ENCODE data around the gene SRP14.
A peak's percentile ranks its signal among the peaks of the same experiment; 100 is the strongest.

SRP14 gene

DNA sequence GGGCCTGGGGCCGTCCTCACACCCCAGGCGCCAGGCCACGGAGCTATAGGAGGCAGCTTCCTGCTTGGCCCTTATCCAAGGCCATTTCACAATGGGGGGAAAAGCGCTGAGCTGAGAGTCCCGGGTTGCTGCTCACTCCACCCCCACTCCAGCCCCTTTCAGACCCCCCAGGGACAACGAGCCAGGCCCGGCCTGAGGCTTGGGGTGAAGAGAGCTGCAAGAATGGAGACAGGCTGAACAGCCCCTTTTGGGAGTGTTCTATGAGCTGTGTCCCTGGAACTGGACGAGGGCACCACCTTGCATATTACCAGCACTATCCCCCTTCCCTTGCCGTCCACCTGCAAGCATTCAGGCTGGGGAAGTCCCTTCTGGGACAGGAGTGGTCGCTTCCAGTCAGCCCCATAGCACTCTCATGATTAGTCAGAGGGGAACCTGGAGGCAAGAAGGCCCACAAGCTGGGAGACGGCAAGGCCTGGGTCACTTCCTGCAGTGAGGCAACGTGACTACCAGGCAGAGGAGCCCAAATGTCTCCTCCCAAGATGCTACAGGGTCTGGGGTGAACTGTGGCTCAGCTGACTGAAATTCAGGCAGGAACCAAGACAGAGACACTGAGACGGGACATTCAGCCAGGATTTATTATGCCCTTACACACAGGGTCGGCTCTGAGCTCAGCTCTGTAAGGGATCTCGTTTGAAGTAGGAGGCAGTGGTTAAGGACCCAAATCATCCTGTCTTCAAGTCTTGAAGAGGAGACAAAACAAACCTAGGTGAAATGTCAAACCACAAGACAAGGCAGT lies 8.6 kb upstream of the SRP14 start:
- no peaks in the 10 kb centered on the region for H3K27me3 ChIP-seq (ENCODE audit: control insufficient read depth, insufficient read depth, low read length)
- H3K36me3 ChIP-seq (ENCODE audit: control insufficient read depth, insufficient read depth, low read length), result no peaks in the 10 kb centered on the region
- H3K4me3 ChIP-seq (ENCODE audit: low read depth, low read length), result no peak overlapping the region
- H3K27ac ChIP-seq (ENCODE audit: low read depth, low read length), result no peak overlapping the region
- H3K4me1 ChIP-seq (ENCODE audit: control insufficient read depth, insufficient read depth, low read length), result peaks cover 32% of the 10 kb centered on the region
- H3K9ac ChIP-seq (ENCODE audit: low read depth, low read length), result no peak overlapping the region
- no peaks in the 10 kb centered on the region for H3K9me3 ChIP-seq (ENCODE audit: control insufficient read depth, insufficient read depth, low read length)

DNA sequence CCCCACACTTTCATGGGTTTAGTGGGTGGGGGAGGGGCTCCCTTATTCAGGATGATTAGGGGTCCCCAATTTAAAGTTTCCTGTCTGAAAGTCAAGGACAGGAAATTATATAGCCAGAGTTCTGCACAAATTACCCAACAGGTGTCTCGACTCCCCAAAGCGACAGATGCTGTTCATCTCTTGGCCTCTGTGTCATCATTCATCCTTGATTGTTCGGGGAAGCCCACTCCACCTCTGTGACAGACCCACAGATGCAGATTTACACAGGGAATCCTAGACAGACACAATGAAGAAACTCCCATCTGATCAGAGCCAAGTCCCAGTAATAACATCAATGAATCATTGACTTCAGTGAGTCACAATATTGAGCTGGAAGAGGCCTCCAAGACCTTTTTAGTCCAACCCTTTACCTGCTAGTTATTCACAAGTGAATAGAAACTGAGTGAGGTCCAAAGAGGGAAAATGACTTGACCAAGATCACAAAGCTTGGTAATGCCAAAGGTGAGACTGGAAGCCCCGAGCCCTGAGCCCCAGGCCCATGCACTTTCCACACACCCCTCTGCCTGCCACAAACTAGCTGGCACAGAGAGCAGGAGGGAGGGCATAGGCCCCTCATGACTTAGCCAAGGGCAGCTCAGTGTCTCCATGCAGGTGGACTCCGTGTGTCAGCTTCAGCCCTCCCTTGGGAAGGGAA lies 7.9 kb upstream of the SRP14 start:
- Histone ChIP-seq H3K9ac (ENCODE audit: low read depth, low read length) (no peak overlapping the region), H3K27me3 (ENCODE audit: control insufficient read depth, insufficient read depth, low read length) (no peaks in the 10 kb centered on the region), H3K4me3 (ENCODE audit: low read depth, low read length) (no peak overlapping the region), H3K36me3 (ENCODE audit: control insufficient read depth, insufficient read depth, low read length) (no peaks in the 10 kb centered on the region), H3K4me1 (ENCODE audit: control insufficient read depth, insufficient read depth, low read length) (peaks cover 32% of the 10 kb centered on the region), H3K9me3 (ENCODE audit: control insufficient read depth, insufficient read depth, low read length) (no peaks in the 10 kb centered on the region), H3K27ac (ENCODE audit: low read depth, low read length) (no peak overlapping the region)

DNA sequence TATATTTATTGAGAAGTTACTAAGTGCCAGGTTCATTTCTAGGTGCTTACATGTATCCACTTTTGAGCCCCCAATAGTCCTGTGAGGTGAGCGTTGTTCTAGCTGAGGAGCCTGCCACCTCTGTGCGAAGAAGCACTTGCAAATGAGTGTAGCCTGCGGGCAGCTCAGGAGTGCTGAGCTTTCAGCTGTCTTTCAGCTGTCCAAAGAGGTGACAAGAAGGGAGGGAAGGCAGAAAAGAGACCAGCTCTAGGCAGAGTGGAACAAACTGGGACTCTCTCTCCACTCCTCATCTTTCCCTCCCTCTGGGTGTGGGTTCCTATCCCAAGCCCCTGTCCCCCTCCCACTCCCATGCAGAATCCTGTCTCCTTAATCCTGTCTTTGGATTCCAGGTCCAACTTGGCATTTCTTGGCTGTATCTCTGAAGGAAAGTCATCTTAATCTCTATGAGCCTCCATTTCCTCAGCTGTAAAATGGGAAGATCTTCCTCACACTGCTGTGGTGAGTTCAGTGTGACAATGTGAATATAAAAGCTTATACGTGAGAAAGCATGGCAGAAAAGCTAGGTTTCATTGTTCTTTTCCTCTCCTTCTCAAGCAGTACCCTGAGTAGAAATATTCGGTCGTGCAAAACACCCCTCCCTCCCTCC lies 6.7 kb upstream of the SRP14 start:
- Histone ChIP-seq H3K9ac (ENCODE audit: low read depth, low read length) (no peak overlapping the region), H3K4me1 (ENCODE audit: control insufficient read depth, insufficient read depth, low read length) (peaks cover 23% of the 10 kb centered on the region), H3K9me3 (ENCODE audit: control insufficient read depth, insufficient read depth, low read length) (no peaks in the 10 kb centered on the region), H3K4me3 (ENCODE audit: low read depth, low read length) (peak overlapping the region; percentile 38), H3K36me3 (ENCODE audit: control insufficient read depth, insufficient read depth, low read length) (no peaks in the 10 kb centered on the region), H3K27me3 (ENCODE audit: control insufficient read depth, insufficient read depth, low read length) (no peaks in the 10 kb centered on the region), H3K27ac (ENCODE audit: low read depth, low read length) (no peak overlapping the region)

DNA sequence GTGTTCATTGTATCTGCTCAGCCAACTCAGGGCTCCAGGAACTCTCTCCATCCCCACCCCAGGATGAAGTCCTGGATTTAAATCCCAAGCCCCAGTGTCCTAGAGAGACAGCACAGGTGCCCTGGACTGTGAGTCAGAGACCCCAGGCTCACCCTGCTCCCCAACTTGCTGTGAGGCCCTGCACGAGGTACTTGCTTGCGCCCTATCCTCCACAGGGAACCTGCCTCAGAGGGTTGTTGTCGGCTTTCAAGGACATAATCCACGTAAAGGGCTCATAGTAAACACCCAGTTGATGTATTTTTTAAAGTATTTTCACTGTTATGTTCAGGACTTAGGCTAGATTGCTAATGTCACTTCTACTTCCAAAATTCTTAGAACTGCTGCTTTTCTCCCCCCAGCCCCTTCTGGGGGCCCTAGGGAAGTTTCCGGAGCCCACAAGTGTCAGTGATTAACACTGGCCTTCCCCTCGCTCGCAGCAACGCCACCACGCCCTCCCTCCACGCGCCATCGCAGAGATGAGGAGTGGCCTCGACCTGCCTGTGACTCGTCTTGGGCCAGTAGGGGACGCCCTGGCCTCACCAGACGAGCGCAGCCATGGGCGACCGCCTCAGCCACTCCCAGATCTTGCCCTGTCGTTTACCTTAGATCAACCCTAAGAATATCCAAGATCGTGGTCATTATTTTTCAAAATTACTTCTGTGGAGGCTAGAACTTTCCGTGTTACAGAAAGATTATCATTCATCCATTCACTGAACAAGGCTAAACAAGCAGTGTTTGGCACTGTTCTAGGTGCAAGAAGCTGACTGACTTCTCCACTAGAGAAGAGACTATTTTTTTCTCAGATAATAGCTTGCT lies 6.0 kb upstream of the SRP14 start:
- Histone ChIP-seq H3K4me3 (ENCODE audit: low read depth, low read length) (peak overlapping the region; percentile 41), H3K4me1 (ENCODE audit: control insufficient read depth, insufficient read depth, low read length) (peaks cover 23% of the 10 kb centered on the region), H3K9ac (ENCODE audit: low read depth, low read length) (no peak overlapping the region), H3K27me3 (ENCODE audit: control insufficient read depth, insufficient read depth, low read length) (no peaks in the 10 kb centered on the region), H3K36me3 (ENCODE audit: control insufficient read depth, insufficient read depth, low read length) (no peaks in the 10 kb centered on the region), H3K27ac (ENCODE audit: low read depth, low read length) (no peak overlapping the region), H3K9me3 (ENCODE audit: control insufficient read depth, insufficient read depth, low read length) (no peaks in the 10 kb centered on the region)

DNA sequence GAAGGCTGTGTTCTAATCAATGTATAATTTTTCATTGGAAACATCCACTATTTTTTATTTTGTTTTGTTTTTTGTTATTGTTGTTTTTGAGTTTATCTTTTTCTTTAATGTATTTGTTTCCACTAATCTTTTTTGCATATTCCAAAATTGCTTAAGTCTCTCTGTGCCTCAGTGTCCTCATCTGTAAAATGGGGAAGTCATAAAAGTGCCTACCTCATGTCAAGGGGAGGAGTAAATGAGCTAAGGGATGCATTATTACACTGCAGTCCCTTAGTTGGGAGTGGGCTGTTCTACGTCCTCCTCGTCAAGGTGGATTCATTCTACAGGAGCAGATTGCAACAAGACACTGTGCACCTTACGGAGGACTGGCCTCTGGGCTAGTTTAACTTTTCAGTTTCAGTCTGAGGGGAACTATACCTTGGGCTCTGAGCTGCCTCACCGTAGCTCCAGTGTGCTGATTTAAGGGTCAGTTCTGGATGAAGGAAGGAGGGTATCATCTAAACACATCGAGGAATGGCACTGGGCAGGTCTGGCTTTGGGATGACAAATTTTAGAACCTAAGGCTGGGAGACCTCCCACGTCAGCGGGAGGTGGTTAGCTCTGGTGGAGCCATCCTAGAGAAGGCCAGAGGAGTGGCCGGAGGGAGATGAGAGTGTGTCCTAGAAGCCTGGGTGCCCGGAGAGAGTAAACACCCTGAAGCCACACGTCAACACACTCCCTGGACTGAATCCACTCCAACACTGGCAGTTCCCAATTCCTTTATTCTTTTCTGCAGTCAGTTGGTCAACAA lies 5.1 kb upstream of the SRP14 start:
- H3K27ac ChIP-seq (ENCODE audit: low read depth, low read length), result no peak overlapping the region
- peaks cover 26% of the 10 kb centered on the region for H3K4me1 ChIP-seq (ENCODE audit: control insufficient read depth, insufficient read depth, low read length)
- H3K9ac ChIP-seq (ENCODE audit: low read depth, low read length), result no peak overlapping the region

DNA sequence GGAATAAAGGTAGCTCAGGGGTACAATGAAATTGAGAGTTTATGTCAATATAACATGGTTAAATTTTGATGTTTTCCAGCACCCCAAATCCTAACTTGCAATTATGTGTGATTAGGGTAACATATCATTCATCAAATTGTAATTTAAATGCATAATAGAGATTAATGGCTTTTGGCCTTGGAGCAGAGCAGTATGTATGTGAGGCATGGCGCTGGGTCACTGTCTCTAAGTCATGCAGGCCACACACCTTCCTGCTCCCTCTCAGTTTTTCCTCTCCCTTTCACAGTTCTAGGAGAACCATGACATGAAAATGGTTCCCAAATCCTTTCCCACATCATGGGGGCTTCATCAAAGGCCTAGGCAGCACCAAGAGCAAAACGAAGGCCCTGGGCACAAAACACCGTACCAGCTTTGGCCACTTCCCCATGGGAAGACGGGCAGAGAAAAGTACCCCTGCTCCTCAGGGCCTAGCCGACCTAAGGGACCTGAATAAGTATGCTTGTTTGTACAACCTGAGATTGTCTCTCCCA lies 3.9 kb upstream of the SRP14 start:
- H3K9me3 ChIP-seq (ENCODE audit: control insufficient read depth, insufficient read depth, low read length), result no peaks in the 10 kb centered on the region
- H3K27ac ChIP-seq (ENCODE audit: low read depth, low read length), result no peak overlapping the region
- no peaks in the 10 kb centered on the region for H3K27me3 ChIP-seq (ENCODE audit: control insufficient read depth, insufficient read depth, low read length)
- H3K4me3 ChIP-seq (ENCODE audit: low read depth, low read length), result no peak overlapping the region
- H3K4me1 ChIP-seq (ENCODE audit: control insufficient read depth, insufficient read depth, low read length), result peaks cover 27% of the 10 kb centered on the region
- H3K36me3 ChIP-seq (ENCODE audit: control insufficient read depth, insufficient read depth, low read length), result 0 out of 2 replicates have a peak, but pooled peaks cover 1% of the 10 kb centered on the region
- H3K9ac ChIP-seq (ENCODE audit: low read depth, low read length), result no peak overlapping the region

More for the DNA sequence above, 5.1 kb upstream of the SRP14 start:
- Histone ChIP-seq H3K27me3 (ENCODE audit: control insufficient read depth, insufficient read depth, low read length) (no peaks in the 10 kb centered on the region), H3K9me3 (ENCODE audit: control insufficient read depth, insufficient read depth, low read length) (no peaks in the 10 kb centered on the region), H3K4me3 (ENCODE audit: low read depth, low read length) (no peak overlapping the region), H3K36me3 (ENCODE audit: control insufficient read depth, insufficient read depth, low read length) (no peaks in the 10 kb centered on the region)

DNA sequence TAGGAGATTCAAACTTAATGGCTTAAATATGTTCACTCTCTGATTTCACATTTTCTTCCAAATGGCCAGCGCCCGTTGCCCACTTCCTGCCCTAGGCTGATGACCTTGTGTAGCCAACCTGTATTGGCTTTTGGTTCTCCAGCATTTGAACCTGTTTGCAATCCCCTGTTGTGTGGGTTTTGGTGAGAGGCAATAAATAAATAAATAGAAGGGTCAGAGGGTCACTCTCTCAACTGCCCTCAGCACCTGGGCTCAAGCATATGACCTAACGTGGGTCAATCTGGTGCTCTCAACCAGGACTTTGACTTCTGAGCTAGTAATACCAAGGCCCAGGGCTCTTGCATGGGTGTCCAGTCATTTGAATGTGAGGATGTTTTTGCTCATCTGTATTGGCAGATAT lies 1.8 kb upstream of the SRP14 start:
- H3K36me3 ChIP-seq (ENCODE audit: control insufficient read depth, insufficient read depth, low read length), result peaks cover 22% of the 10 kb centered on the region
- no peaks in the 10 kb centered on the region for H3K9me3 ChIP-seq (ENCODE audit: control insufficient read depth, insufficient read depth, low read length)
- no peak overlapping the region for H3K27ac ChIP-seq (ENCODE audit: low read depth, low read length)
- peaks cover 20% of the 10 kb centered on the region for H3K4me1 ChIP-seq (ENCODE audit: control insufficient read depth, insufficient read depth, low read length)
- H3K4me3 ChIP-seq (ENCODE audit: low read depth, low read length), result no peak overlapping the region
- no peak overlapping the region for H3K9ac ChIP-seq (ENCODE audit: low read depth, low read length)
- H3K27me3 ChIP-seq (ENCODE audit: control insufficient read depth, insufficient read depth, low read length), result no peaks in the 10 kb centered on the region

DNA sequence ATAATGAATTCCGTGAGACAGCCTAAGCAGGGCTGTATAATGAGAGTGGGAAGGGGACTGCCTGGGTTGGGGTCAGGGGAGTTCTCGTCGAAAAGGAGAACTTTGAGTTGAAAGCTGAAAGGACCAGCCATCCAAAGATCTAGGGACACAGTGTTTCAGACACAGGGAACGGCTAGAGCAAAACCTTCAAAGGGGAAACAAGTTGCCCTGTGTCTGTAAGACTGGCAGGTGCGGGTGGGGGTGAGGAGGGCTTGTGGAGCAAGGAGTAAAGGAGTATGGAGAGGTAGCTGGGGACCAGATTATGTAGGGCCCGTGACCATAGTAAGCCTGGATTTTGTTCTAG lies 1.3 kb upstream of the SRP14 start:
- peaks cover 15% of the 10 kb centered on the region for H3K4me1 ChIP-seq (ENCODE audit: control insufficient read depth, insufficient read depth, low read length)
- peaks cover 27% of the 10 kb centered on the region for H3K36me3 ChIP-seq (ENCODE audit: control insufficient read depth, insufficient read depth, low read length)
- no peaks in the 10 kb centered on the region for H3K9me3 ChIP-seq (ENCODE audit: control insufficient read depth, insufficient read depth, low read length)
- no peak overlapping the region for H3K4me3 ChIP-seq (ENCODE audit: low read depth, low read length)
- no peaks in the 10 kb centered on the region for H3K27me3 ChIP-seq (ENCODE audit: control insufficient read depth, insufficient read depth, low read length)
- no peak overlapping the region for H3K9ac ChIP-seq (ENCODE audit: low read depth, low read length)
- no peak overlapping the region for H3K27ac ChIP-seq (ENCODE audit: low read depth, low read length)

DNA sequence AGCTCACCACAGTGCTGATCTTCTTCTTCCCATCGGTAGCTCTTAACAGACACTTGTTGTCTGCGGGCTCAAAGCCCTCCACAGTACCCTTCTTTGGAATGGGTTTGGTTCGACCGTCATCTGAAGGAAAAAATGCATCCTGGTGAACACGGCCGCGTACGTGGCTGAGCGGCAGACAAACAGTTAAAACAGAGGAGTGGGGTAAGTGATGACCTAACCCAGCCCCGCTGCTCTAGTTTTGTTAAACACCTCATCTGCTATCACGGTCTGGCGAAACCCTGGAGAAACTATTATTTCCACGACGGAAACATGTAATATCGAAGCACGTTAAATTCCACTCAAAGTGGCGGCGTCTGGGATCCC lies 725 bp downstream of the SRP14 start:
- Histone ChIP-seq H3K9me3 (ENCODE audit: control insufficient read depth, insufficient read depth, low read length) (no peaks in the 10 kb centered on the region), H3K4me1 (ENCODE audit: control insufficient read depth, insufficient read depth, low read length) (peaks cover 8% of the 10 kb centered on the region), H3K4me3 (ENCODE audit: low read depth, low read length) (peak overlapping the region; percentile 99), H3K27me3 (ENCODE audit: control insufficient read depth, insufficient read depth, low read length) (no peaks in the 10 kb centered on the region), H3K27ac (ENCODE audit: low read depth, low read length) (peak overlapping the region; percentile 94), H3K9ac (ENCODE audit: low read depth, low read length) (peak overlapping the region; percentile 92), H3K36me3 (ENCODE audit: control insufficient read depth, insufficient read depth, low read length) (peaks cover 46% of the 10 kb centered on the region)

DNA sequence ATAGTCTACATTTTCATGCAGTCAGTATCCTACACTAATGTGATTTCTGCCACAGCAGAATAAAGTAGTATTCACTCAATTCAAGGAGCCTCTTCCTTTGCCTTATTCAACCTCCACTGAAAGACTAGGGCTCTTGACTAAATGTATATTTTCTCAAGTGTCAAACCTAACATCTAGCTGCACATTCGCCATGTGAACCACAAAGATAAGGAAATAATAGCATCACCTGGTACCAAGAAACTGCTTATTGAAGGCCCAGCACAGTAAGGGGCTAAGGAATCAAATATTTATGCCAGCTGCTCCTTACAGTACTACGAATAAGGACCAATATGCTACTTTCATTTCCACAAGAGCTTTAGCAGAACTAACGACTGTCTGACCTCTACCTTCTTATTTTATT lies 1.3 kb downstream of the SRP14 start:
- Histone ChIP-seq H3K36me3 (ENCODE audit: control insufficient read depth, insufficient read depth, low read length) (peaks cover 51% of the 10 kb centered on the region), H3K27ac (ENCODE audit: low read depth, low read length) (peak overlapping the region; percentile 94), H3K9ac (ENCODE audit: low read depth, low read length) (peak overlapping the region; percentile 92), H3K9me3 (ENCODE audit: control insufficient read depth, insufficient read depth, low read length) (no peaks in the 10 kb centered on the region), H3K4me3 (ENCODE audit: low read depth, low read length) (peak overlapping the region; percentile 99), H3K4me1 (ENCODE audit: control insufficient read depth, insufficient read depth, low read length) (peaks cover 8% of the 10 kb centered on the region), H3K27me3 (ENCODE audit: control insufficient read depth, insufficient read depth, low read length) (no peaks in the 10 kb centered on the region)

All from HUES48 (cell line).